NCI-H2107 treated with DMSO at 0.1 percent for 48 hours (cell line): ENCODE measurements around the gene PALLD.

Experiments used
- DNase-seq: peaks from one replicate; lab custom pipeline; 2025; ENCODE audit not compliant: unreplicated experiment; lab: John Stamatoyannopoulos, UW

PALLD gene

DNA sequence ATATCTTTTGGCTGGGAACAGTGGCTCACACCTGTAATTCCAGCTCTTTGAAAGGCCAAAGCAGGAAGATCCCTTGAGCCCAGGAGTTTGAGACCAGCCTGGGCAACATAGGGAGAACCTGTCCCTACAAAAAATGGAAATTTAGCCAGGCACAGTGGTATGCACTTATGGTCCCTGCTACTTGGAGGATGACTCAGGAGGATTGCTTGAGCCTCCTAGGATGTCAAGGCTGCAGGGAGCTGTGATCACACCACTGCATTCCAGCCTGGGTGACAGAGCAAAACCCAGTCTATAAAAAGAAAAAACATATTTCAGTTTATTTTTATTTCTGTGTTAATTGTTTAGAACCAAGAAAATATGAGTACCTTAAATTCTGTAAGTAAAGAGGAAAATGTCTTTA, 389.5 kb downstream of the PALLD start:
- DNase-seq, result no peak

DNA sequence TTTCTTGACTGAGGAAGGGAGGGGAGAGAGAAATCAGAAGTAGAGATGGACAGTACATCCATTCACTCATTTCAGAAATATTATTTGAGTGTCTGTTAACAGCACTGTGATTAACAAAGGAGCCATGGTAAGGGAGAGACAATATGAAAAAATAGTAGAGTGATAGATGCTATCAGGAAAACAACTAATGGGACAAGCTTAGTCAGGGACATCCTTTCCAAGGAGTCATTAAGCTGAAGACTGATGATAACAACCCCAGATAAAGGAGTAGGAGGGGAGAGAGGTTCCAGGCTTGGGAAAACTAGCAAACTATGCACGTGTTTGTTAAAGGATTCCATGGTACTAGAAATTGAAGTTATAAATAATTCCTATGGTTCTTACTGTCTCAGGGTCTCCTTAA, 391.0 kb downstream of the PALLD start:
- DNase-seq, result no peak

DNA sequence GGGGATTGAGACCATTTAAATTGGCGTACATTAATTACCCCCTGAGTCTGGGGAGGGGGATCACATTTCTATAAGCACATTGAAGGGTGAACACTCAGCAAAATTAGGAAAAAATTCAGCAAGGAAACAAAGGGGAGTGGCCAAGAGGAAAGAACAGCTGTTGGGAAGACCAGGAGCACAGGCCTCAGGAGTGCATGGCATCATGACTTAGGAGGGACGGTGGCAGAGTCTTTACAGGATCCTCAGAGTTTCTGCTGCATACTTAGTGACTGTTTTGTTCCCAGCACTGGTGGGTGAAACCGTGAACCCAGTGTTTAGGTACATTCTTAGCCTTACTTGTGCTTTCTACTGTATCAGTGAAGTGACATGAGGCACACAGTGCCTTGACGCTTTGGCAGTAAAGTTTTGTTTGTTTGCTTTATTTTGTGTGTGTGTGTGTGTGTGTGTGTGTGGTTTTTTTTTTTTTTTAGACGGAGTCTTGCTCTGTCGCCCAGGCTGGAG, 391.9 kb downstream of the PALLD start:
- DNase-seq, result no peak

DNA sequence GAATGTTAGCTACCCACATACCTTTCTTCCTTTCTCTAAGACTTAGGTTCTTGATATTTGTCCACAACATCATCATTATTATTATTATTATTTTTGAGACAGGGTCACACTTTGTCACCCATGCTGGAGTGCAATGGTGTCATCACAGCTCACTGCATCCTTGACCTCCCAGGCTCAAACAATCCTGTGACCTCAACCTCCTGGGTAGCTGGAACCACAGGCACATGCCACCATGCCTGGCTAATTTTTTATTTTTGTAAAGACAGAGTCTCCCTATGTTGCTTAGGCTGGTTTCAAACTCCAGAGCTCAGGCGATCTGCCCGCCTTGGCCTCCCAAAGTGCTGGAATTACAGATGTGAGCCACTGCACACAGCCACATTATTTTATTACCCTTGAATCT, 394.2 kb downstream of the PALLD start:
- DNase-seq, result no peak

DNA sequence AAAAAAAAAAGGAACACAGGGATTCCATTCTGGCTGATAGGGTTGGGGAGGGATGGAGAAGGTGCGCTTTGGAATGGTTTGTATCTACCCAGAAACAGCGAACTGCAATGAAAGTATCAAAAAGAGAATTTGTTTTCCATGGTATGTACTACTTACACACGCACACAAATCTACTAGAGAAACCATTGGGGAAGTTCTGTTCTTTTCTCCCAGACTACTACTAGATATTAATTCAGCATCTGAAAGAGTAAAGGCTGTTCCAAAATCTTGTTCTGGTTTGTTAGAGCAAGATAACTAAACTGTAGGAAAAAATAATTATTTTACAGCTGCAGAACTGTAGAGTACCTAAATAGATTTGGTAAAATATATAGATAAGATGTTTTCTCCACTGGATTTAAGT, 394.8 kb downstream of the PALLD start:
- no peak for DNase-seq

DNA sequence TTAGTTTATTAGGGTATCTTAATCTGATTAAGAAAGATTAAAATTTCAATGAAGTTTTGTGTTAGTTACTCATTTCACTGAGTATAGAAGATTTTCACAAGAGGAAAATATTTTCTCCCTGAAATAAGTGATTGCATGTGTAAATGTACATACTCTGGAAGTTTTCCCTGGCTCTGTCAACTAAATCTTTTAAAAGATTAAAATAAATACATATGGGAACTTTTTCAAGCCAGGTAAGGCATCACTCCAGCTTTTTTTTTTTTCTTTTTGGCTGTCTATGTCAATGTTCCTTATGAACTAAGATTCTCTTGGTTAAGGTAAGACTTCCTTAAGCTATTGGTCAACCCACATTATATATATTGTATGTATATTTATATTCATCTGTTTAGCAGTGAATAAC, 395.6 kb downstream of the PALLD start:
- DNase-seq, result no peak

DNA sequence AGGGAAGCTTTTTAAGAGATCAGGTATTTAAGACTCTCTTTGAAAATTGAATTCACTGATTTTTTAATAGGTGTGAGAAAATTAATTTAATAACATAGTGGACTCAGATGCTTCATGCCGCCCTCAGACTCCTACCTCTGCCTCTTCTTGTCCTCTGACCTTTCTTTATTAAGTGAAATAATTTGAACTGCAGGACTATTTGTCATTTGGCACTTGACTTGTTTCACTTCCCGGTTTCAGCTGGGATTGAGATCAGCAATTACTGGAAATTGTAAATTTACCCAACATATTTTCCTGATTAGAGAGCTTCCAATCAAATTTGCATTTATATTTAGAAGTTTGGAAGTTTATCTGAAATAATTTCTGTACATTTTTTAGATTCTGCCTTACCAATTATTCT, 396.4 kb downstream of the PALLD start:
- no peak for DNase-seq

DNA sequence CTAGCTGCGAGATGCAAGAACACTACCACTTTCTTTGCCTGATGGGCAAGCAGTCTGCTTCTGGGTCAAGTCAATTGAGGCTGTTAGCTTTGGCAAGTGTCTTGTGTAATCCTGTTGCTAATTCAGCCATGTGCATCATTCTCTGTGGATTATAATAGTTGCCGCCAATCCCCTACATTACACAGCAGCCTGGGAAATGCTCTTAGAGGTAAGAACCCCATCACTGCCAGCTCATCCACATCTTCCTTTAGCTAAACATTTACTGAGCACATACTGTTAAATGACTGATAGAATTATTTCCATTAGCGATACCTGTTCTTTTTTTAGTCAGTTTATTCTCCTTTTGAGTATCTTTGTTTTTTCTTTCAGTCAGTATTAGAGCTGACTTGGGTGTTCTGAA, 397.0 kb downstream of the PALLD start:
- no peak for DNase-seq

DNA sequence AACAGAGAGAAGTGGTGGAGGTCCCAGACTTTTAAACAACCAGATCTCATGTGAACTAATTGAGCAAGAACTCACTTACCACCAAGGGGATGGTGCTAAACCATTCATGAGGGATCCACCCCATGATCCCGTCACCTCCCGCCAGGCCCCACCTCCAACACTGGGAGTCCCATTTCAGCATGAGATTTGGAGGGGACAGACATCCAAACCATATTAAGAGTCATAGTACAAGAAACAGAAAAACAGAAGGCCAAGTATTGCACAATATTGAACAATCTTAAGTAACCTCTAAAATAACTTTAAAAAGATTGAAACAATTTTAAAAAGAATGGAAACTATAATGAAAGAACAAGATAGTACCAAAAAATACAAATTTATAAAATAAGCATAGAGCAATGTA, 403.2 kb downstream of the PALLD start:
- no peak for DNase-seq

DNA sequence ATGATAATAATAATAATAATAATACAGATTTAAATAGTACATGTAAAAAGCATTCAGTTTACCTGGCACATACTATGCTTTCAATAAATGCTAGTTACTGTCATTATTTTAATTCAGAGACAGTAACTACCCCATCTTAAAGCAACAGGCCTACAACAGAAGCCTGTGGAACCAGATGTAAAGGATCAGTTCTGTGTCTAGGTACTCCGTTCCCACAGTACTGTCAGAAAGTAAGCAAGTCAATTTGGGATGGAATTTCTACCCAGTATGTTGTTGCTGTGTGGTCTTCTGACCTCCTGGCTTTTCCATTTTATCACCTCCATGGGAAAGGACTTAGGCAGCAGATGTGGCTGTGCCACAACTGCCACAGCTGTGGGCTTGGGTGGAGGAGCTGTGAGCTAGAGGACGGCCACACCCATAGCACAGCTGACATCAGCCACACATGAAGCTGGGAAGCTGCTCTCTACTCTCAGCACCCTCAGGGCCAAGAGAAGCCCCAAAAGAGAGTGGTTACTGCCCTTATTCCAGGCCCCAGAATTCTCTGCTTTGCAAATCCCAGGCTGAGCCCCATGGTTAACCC, 410.4 kb downstream of the PALLD start:
- no peak for DNase-seq

DNA sequence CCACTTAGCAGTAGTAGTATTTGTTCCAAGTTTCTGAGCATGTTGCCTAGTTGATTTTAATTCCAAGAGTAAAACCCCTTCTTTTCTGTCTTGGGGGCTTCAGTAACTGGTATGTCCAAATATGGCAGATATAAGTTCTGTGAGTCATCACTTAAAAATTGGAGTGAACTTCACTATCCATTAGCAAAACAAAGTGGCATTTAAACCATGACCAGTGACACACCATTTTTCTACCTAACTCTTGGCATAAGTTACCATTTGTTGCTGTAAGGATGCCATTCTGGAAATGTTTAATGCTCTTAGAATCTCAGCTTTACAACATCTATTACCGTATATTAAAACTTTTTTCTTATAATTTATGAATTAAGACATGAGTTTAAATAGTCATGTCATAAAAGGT, 411.2 kb downstream of the PALLD start:
- DNase-seq, result no peak

DNA sequence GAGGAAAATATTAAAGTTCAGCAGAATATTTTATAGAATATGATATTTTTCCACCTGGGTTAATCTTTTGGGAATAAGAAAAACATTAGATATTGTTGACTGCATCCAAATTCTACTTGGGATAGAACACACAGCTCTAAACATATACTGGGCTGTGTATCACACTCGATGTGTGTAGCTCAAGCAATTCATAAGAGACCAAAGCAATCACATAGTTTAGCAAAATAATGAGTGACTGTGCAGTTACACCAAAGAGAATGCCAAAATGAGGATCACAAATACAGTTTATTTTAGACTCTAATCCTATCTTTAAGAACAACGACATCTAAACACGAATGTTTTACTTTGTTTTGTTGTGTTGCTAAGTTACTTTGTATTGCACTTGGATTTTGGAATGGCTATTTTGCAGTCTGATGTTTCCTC, 412.0 kb downstream of the PALLD start:
- DNase-seq, result no peak

DNA sequence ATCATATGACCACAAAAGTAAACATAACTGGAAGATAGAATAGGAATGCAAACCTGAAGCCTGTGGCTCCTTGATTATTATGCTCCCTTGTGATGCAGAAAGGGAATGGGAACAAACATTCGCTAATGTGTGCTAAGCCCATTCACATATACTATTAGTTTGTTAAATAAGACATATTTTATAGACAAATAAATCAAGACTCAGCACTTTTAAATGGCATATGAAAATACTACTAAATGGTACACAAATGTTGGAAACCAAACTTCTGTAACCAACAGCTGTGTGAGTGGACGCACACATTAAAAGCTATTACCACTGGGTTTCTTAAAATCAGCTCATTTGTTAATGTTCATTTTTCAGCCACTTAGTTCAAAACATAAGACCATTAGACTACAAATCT, 417.2 kb downstream of the PALLD start:
- DNase-seq, result no peak

DNA sequence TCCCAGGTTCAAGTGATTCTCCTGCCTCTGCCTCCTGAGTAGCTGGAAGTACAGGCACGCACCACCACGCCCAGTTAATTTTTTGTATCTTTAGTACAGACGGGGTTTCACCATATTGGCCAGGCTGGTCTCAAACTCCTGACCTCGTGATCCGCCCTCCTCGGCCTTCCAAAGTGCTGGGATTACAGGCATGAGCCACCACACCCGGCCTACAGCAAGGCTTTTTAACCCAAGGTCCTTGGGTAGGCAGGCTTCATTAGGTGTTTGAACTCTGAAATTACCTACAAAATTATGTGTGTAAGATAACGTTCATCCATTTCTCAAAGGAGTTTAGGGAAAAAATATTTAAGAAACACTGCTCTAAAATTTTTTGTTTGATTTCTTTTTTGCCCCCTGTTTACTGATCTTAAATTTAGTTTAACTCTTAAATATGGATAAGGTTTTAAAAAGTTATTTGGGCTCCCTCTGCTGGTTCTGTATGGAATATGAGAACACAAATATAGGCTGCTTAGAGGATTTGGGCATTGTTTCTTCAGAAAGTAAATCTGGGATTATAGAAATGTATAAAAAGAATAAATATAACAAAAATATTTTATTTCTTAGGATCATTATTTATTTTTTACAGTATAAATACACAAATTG, 420.4 kb downstream of the PALLD start:
- DNase-seq, result peak; percentile 29

DNA sequence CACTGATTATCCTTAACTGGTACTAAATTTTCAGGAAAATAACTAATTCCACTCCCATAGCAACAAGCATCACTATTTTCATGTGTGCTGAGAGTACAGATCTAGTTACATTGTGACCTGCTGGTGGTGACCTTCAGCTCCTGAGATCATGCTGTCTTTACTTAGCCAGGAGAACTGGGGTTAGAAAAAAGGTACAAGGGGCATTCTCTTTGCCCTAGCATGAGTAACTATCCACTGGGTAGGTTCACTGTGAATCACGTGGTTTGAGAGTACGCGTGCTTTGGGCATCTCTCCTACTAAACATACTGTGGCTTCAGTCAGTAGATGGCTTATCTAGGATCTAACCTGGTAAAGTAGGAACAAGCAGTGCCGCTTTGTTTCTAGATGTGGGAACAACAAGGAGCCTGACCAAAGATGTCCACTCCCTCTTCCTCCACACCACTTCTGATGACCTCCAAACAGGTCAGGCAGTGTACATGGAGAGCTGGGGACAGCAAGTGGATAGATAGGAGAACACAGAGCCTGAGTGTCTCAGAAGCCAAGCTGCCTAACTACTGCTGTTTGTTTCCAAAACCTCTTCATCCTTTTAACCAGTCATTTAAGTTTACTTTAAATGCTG, 423.0 kb downstream of the PALLD start:
- DNase-seq, result no peak

DNA sequence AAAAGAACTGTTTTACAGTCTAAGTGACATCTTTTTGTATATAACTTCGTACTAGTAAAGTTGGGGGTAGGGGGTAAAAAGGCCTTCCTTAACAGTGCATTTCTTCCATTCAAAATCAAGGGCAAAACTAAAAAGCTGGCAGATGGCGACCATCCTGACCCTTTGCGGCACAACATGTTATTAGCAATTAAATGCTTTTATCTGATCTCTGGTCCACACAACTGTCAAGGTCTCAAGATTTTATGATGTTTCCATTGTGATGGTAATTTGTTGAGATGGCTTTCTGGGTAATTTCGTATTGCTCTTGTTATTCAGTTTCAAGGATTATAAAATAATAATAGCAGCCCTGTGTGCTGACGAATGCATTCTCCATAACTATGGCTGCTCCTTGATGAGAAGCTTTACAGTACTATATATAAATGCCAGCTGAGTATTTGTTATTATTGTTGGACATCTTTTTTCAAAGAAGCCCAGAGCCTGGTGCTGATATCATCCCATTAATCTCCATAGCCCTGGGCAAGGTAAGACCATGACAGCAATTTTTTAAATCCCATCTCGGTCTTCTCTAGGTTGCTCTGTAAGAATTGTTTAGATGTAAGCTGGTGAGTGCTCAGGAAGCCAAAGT, 423.7 kb downstream of the PALLD start:
- DNase-seq, result no peak

DNA sequence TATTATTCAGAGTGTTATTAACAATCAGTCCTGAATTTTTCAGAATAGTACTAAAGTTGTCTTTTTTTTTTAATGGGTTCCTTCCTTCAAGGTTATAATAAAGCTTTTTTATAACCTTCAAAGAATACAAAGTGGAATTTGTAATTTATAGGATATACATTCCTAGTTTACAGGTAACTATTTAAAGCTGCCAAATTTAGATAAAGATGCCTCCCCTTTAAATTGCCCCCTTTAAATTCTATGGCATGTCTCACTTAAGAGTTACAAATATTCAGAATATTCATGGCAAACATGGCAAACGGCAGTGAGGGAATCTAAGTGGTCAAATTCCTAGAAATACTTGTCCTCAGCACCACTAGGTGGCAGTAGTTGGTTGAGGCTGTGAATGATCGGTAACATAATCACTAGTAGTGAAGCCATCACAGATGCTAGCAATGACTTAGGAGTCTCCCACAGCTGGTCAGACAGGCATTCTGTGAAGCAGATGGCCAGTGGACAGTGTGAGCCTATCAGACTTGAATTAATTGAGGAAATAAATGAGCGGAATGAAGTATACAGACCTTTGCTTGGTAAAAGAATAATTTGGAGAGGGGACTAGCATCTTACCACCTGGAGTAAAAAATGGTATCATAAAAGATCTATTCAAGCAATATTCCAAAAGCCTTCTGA, 426.8 kb downstream of the PALLD start:
- DNase-seq, result peak; percentile 51

DNA sequence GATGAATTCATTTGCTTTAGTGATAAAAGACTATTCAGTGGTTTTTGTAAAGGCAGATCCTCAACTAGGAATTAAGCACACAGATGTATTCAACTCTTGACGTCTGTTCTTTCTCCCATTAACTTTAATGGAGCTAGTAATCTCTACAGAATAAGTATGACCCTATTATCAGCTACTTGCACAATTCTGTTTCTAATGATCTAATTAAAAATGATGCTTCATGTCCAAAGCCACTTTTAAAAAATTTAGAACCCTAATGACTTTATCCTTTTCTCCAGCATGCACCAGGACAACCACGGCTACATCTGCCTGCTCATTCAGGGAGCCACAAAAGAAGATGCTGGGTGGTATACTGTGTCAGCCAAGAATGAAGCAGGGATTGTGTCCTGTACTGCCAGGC, 427.8 kb downstream of the PALLD start:
- no peak for DNase-seq

DNA sequence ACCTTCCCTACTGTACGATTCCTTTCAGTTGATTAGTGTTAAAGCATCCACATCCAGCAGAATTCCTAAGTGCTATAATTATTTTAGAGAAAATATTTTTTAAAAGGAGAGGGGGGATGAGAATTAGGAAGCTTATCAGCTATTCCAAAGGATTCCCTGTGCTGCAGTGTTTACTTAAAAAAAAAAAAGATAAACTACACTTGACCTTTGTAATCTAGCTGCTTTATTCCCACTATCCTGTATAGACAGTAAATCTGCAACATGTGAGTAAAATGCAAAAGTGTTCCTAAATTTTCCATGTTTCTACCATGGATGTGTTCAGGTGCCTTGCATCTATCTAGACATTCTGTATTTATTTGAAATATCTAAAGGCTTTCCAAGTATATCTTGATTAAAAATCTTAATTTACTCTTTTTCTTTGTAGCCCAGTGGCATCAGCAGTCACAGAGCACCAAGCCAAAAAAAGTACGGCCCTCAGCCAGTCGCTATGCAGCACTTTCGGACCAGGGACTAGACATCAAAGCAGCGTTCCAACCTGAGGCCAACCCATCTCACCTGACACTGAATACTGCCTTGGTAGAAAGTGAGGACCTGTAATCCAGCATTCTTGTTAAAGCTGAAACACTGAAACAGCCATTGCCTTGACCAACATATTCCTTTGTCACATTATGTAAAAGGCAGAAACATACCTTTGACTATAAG, 429.1 kb downstream of the PALLD start:
- no peak for DNase-seq

DNA sequence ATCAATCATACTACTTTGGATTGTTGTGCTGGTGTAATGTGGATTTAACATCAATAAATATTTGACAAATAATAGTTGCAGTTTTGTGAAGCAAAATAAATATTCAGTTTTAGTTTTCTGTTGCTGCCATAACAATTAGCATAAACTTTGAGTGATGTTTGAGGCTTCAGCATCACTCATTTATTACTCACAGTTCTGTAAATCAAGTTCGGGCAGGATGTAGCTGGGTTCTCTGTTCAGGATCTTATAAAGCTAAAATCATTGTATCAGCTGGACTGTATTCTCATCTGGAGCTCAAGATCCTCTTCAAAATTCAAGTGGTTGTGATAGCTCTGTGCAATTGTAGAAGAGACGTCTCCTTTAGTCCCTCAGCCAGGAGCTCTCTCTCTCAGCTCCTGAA, 431.5 kb downstream of the PALLD start:
- DNase-seq, result no peak

DNA sequence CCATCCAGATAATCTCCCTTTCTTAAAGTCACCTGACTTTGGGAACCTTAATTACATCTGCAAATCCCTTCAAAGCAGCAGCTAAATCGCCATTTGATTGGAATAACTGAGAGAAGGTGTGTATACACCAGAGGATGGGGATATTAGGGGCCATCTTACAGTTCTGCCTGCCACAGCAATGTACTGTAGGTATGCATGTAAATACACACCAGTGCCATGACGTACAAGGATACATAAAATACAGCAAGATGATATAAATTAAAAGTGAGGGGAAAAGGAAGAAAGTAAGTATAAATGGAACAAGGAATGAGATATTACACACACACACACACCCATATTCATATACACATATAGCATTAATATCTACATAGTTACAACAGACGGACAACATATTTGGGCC, 432.0 kb downstream of the PALLD start:
- DNase-seq, result no peak
